DMS79 (cell line): Measurements from ENCODE around the gene MSI2.

Experiments used
- DNase-seq: peaks from one replicate; lab custom pipeline; 2025; lab: John Stamatoyannopoulos, UW

MSI2 gene

GRCh38 chr17:57369509-57369945 lies 113.2 kb downstream of the MSI2 start:
- no peak for DNase-seq

GRCh38 chr17:57370037-57370581 lies 113.8 kb downstream of the MSI2 start:
- DNase-seq, result peak; percentile 16

- DNase-seq, result no peak
These were observed 114.3 kb downstream of the MSI2 start for GRCh38 chr17:57370619-57371018.

- DNase-seq, result no peak
These were observed 115.8 kb downstream of the MSI2 start for GRCh38 chr17:57372156-57372555.

GRCh38 chr17:57373048-57373447 lies 116.7 kb downstream of the MSI2 start:
- no peak for DNase-seq

GRCh38 chr17:57373756-57374155 lies 117.4 kb downstream of the MSI2 start:
- no peak for DNase-seq

GRCh38 chr17:57375040-57375769 lies 118.9 kb downstream of the MSI2 start:
- no peak for DNase-seq

- no peak for DNase-seq
These were observed 119.5 kb downstream of the MSI2 start for GRCh38 chr17:57375770-57376225.

- no peak for DNase-seq
These were observed 120.8 kb downstream of the MSI2 start for GRCh38 chr17:57377094-57377493.

- no peak for DNase-seq
These were observed 123.0 kb downstream of the MSI2 start for GRCh38 chr17:57379237-57379894.

- no peak for DNase-seq
These were observed 123.6 kb downstream of the MSI2 start for GRCh38 chr17:57379895-57380434.

GRCh38 chr17:57381498-57381897 lies 125.2 kb downstream of the MSI2 start:
- peak; percentile 44 for DNase-seq

GRCh38 chr17:57384219-57384618 lies 127.9 kb downstream of the MSI2 start:
- no peak for DNase-seq

- no peak for DNase-seq
These were observed 129.7 kb downstream of the MSI2 start for GRCh38 chr17:57385975-57386374.

GRCh38 chr17:57387575-57387974 lies 131.3 kb downstream of the MSI2 start:
- DNase-seq, result no peak

GRCh38 chr17:57388131-57388725 lies 131.9 kb downstream of the MSI2 start:
- DNase-seq, result no peak

- DNase-seq, result no peak
These were observed 133.2 kb downstream of the MSI2 start for GRCh38 chr17:57389473-57389872.

- DNase-seq, result no peak
These were observed 134.9 kb downstream of the MSI2 start for GRCh38 chr17:57391076-57391825.

GRCh38 chr17:57391857-57392471 lies 135.6 kb downstream of the MSI2 start:
- DNase-seq, result no peak

- DNase-seq, result no peak
These were observed 137.0 kb downstream of the MSI2 start for GRCh38 chr17:57393368-57393767.

- no peak for DNase-seq
These were observed 138.1 kb downstream of the MSI2 start for GRCh38 chr17:57394375-57394774.
